A673 (cell line): ENCODE measurements around the gene AKAP8. TPM values are rescaled to one million over a fixed set of nuclear protein-coding genes. Genes with fewer than 3 reads are reported as not detected.

ENCODE experiments used
- BruUV-seq: library from RNA; stranded (reverse); fragments of 400-500 nt; replicated peaks from 2 replicates; lab custom pipeline; 2021; lab: Mats Ljungman, UMichigan
- CTCF ChIA-PET: fragments of 300-600 bp; sonication (Branson Sonifier 250); formaldehyde crosslinking; loops from one replicate; lab custom pipeline; 2022; ENCODE audit warnings: antibody characterized with exemption; lab: Charles Lee
- POLR2A ChIA-PET: fragments of 300-600 bp; sonication (Branson Sonifier 250); formaldehyde crosslinking; loops from one replicate; lab custom pipeline; 2022; ENCODE audit warnings: antibody characterized with exemption; ENCODE audit not compliant: low non-redundant PET; lab: Charles Lee
- DNase-seq: peaks from one replicate; pipeline ENCODE4 v3.0.0-alpha.2; 2015; ENCODE audit warnings: low spot score
- H3K27ac ChIP-seq: fragments of 200-600 bp; sonication (generic); 2 replicates; pipeline ENCODE4 v1.5.1; 2016; ENCODE audit warnings: mixed run types, low read depth, mild to moderate bottlenecking, mixed read lengths, antibody characterized with exemption, low read length; ENCODE audit not compliant: poor library complexity, severe bottlenecking
- H3K27me3 ChIP-seq: fragments of 200-600 bp; sonication (generic); replicated peaks from 2 replicates; pipeline ENCODE4 v1.6.1; 2017; ENCODE audit warnings: mixed run types, low read depth, mild to moderate bottlenecking, mixed read lengths, antibody characterized with exemption, low read length; ENCODE audit not compliant: insufficient read depth, poor library complexity
- H3K36me3 ChIP-seq: fragments of 200-600 bp; sonication (generic); 2 replicates; pipeline ENCODE4 v1.6.1; 2016; ENCODE audit warnings: mixed run types, mild to moderate bottlenecking, mixed read lengths, antibody characterized with exemption, low read length; ENCODE audit not compliant: insufficient read depth, poor library complexity, severe bottlenecking
- H3K4me1 ChIP-seq: fragments of 200-600 bp; sonication (generic); 2 replicates; pipeline ENCODE4 v1.6.1; 2017; ENCODE audit warnings: mixed run types, mild to moderate bottlenecking, mixed read lengths, antibody characterized with exemption, low read length; ENCODE audit not compliant: insufficient read depth, poor library complexity, severe bottlenecking
- H3K4me3 ChIP-seq: fragments of 200-600 bp; sonication (generic); 2 replicates; pipeline ENCODE4 v1.5.1; 2016; ENCODE audit warnings: low read depth, mixed run types, mild to moderate bottlenecking, mixed read lengths, low read length; ENCODE audit not compliant: poor library complexity, severe bottlenecking
- H3K9me3 ChIP-seq: fragments of 200-600 bp; sonication (generic); 2 replicates; pipeline ENCODE4 v1.6.1; 2016; ENCODE audit warnings: mixed run types, low read depth, mild to moderate bottlenecking, mixed read lengths, antibody characterized with exemption, low read length; ENCODE audit not compliant: poor library complexity, severe bottlenecking
- EZH2 ChIP-seq: fragments of 200-600 bp; sonication (generic); IDR thresholded peaks from 2 replicates; pipeline ENCODE4 v1.6.1; 2017; ENCODE audit warnings: borderline replicate concordance, low read depth, mild to moderate bottlenecking, mixed read lengths, antibody characterized with exemption, low read length; ENCODE audit not compliant: poor library complexity, severe bottlenecking
- intact Hi-C: fragments of 100-400 bp; cut with micrococcal nuclease; formaldehyde crosslinking; loops from one replicate; pipeline ENCODE4 v1.10.0; 2022; ENCODE audit not compliant: unreplicated experiment
- total RNA-seq: library from RNA; stranded (reverse); gene quantifications from 2 replicates; pipeline ENCODE4 v1.2.3, GENCODE V29; 2021
- TF ChIP-seq, protein P1 (sequence below): fragments of 300-800, 200-600 bp; sonication (generic); conservative IDR thresholded peaks from 2 replicates; pipeline ENCODE4 v1.5.1; 2017; ENCODE audit warnings: low read depth, mild to moderate bottlenecking, antibody characterized with exemption, low read length, moderate library complexity, mixed read lengths

Gene AKAP8
- total RNA-seq, 1 experiment from 2014 or later = 48.4 TPM

DNA sequence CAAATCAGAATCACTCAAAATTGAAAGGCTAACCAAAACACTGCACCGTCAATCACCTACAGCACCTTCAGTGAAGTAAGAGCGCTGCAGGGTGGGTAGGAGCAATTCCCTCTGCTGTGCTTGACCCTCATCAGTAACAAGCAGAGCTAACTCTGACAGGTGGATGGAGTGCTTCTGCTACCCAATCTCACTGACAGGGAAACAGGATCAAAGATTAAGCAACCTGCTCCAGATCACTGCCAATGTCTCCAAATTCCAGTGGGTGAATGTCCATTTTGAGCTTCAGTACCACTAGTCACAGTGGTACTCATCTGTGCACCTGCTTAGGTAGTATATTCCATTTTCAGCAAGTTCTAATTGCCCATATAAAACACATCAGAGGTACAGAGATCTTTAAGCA, 72.4 kb downstream of the AKAP8 start:
- Histone ChIP-seq H3K4me3 (no peak overlapping the region), H3K27ac (no peak overlapping the region), H3K4me1 (peaks cover 24% of the 10 kb centered on the region), H3K27me3 (no peaks in the 10 kb centered on the region), H3K36me3 (no peaks in the 10 kb centered on the region), H3K9me3 (peaks cover 5% of the 10 kb centered on the region)
- CTCF ChIA-PET = no interaction called here
- intact Hi-C loops = no loop called here
- TF ChIP-seq, protein P1, sequence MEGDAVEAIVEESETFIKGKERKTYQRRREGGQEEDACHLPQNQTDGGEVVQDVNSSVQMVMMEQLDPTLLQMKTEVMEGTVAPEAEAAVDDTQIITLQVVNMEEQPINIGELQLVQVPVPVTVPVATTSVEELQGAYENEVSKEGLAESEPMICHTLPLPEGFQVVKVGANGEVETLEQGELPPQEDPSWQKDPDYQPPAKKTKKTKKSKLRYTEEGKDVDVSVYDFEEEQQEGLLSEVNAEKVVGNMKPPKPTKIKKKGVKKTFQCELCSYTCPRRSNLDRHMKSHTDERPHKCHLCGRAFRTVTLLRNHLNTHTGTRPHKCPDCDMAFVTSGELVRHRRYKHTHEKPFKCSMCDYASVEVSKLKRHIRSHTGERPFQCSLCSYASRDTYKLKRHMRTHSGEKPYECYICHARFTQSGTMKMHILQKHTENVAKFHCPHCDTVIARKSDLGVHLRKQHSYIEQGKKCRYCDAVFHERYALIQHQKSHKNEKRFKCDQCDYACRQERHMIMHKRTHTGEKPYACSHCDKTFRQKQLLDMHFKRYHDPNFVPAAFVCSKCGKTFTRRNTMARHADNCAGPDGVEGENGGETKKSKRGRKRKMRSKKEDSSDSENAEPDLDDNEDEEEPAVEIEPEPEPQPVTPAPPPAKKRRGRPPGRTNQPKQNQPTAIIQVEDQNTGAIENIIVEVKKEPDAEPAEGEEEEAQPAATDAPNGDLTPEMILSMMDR = no peak
- no peak for TF ChIP-seq EZH2
- no TSS peak for BruUV-seq
- DNase-seq = no peak
- POLR2A ChIA-PET = no interaction called here

DNA sequence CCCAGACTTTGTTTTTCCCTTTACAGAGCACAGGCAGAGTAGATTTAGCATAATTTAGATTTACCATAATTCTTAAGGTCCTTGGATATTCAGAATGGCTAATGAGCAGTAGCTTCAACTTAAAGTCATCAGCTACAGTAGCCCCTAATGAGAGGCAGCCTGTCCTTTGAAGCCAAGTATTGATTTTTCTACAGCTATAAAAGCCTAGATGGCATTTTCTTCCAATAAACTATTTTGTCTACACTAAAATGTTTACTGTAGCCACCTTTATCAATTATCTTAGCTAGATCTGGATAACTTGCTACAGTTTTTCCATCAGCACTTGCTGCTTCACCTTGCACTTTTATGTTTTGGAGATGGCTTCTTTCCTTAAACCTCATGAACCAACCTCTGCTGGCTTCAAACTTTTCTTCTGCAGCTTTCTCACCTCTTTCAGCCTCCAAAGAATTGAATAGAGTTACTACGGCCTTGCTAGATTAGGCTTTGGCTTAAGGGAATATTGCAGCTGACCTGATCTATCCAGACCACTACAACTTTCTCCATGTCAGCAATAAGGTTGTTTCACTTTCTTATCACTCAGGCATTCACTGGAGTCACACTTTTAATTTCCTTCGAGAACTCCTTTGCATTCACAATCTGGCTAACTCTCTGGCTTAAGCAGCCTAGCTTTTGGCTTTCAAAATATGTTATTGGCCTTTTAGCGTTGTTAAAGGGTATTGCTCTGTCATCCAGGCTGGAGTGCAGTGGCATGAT, 73.8 kb downstream of the AKAP8 start:
- no peak for TF ChIP-seq EZH2
- H3K27ac ChIP-seq = no peak overlapping the region
- ChIA-PET CTCF (no interaction called here), POLR2A (no interaction called here)
- no peaks in the 10 kb centered on the region for H3K27me3 ChIP-seq
- H3K36me3 ChIP-seq = no peaks in the 10 kb centered on the region
- intact Hi-C loops = no loop called here
- H3K4me1 ChIP-seq = peaks cover 29% of the 10 kb centered on the region
- TSS peak; percentile 7 for BruUV-seq
- peaks cover 5% of the 10 kb centered on the region for H3K9me3 ChIP-seq
- H3K4me3 ChIP-seq = no peak overlapping the region
- DNase-seq = no peak

DNA sequence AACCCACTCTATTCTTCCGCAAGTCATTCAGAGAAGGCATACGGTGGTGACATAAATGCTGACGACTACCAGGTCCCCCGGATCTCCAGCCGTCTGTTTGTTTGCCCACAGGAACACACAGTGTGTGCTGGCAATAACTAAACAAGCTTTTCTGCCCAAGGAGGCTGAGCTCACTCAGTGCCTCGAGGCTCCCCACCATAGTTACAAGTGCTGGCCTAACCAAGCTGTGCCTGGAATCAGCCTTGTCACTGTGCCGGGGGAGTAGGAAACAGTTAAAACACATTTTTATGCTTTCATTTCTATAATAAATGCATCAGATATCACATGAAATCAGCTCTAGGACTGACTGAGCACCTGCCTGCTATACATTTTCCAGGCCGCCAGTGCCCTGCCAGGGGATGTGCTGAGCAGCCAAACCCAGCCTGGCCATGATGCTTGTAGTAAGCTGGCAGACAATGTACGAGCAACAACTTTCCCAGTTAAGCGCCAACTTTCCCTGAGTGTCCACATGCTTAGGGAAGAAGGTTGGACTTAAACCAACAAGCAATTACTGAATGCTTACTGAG, 75.4 kb downstream of the AKAP8 start:
- no peak for DNase-seq
- ChIA-PET POLR2A (interaction anchor here (0.6 to 0.8 kb wide), 2 partner anchors 11 to 36 kb away, joined by 3 to 16 read pairs; no protein-coding TSS in a partner anchor), CTCF (no interaction called here)
- BruUV-seq = no TSS peak
- Histone ChIP-seq H3K27me3 (no peaks in the 10 kb centered on the region), H3K9me3 (peaks cover 5% of the 10 kb centered on the region), H3K4me1 (peaks cover 37% of the 10 kb centered on the region), H3K36me3 (no peaks in the 10 kb centered on the region), H3K27ac (peak overlapping the region; percentile 41), H3K4me3 (no peak overlapping the region)
- intact Hi-C loops = no loop called here
- TF ChIP-seq, protein P1 = no peak
- no peak for TF ChIP-seq EZH2

Other genes with a start within 250 kb of the AKAP8 start
- 19.7 and 41.9 TPM in 2 replicates for gene NOTCH3, start 178.8 kb downstream of the AKAP8 start, total RNA-seq
- gene EPHX3, start 147.3 kb downstream of the AKAP8 start, total RNA-seq = 0.73 and 1.2 TPM in 2 replicates
- 174 and 178 TPM in 2 replicates for gene BRD4, start 47.2 kb downstream of the AKAP8 start, total RNA-seq
- 132 and 147 TPM in 2 replicates for gene AKAP8L, start 39.2 kb upstream of the AKAP8 start, total RNA-seq
- gene WIZ, start 70.2 kb upstream of the AKAP8 start, total RNA-seq = 72.3 and 73.7 TPM in 2 replicates
- gene RASAL3, start 84.8 kb upstream of the AKAP8 start, total RNA-seq = 1.1 TPM in 2 replicates
- 3.5 and 4.7 TPM in 2 replicates for gene PGLYRP2, start 99.7 kb upstream of the AKAP8 start, total RNA-seq
- gene CYP4F22, start 128.7 kb upstream of the AKAP8 start, total RNA-seq = 78.3 and 79.7 TPM in 2 replicates
- gene CYP4F8, start 235.4 kb upstream of the AKAP8 start, total RNA-seq = not detected in 2 replicates